ENCODE results near the gene SLCO2A1.

- TF ChIP-seq EZH2 (IDR thresholded peaks at IDR 0.05) (no peak), POLR2AphosphoS5 (IDR thresholded peaks at IDR 0.05; ENCODE audit: borderline replicate concordance, low read depth, low read length) (no peak)
Measured at GRCh38 chr3:134018850-134019249, 10.9 kb downstream of the SLCO2A1 start.

All from SK-N-MC (cell line).